K562 (cell line): ENCODE measurements around the gene SERPINA9. TPM values are rescaled to one million over a fixed set of nuclear protein-coding genes. Genes with fewer than 3 reads are reported as not detected.

Experiments
- ATAC-seq: fragments of 200-7000 bp; cut with Tn5 transposase; 3 replicates; pipeline ENCODE4 v1.9.1; 2020; ENCODE audit warnings: moderate library complexity
- BruUV-seq: library from RNA; stranded (reverse); fragments of 400-500 nt; replicated peaks from 2 replicates; lab custom pipeline; 2021; lab: Mats Ljungman, UMichigan
- CTCF ChIA-PET: fragments of 300-600 bp; formaldehyde crosslinking; extraction: SDS; loops from one replicate; lab custom pipeline; 2021; ENCODE audit warnings: low intra/inter-chr PET ratio; lab: Yijun Ruan, JAX
- POLR2A ChIA-PET: fragments of 300-600, 350-650 bp; sonication (Branson Sonifier 250); formaldehyde crosslinking; extraction: SDS; loops from one replicate; lab custom pipeline; 2021; ENCODE audit warnings: antibody characterized with exemption, inconsistent platforms; lab: Yijun Ruan, JAX
- DNase-seq, 4 experiments: peaks; one replicate each; pipeline versions ENCODE4 v3.0.0 to v3.0.0-alpha.2; 2011 to 2018; ENCODE audit warnings: low spot score in 3 of 4, mixed read lengths in 3 of 4; ENCODE audit errors: extremely low read depth in 1 of 4
- FAIRE-seq: peaks from 2 replicates; lab custom pipeline; 2011; peaks lifted over from hg19 to GRCh38; lab: Jason Lieb, UNC
- H2AFZ ChIP-seq: 2 replicates; pipeline ENCODE4 v1.6.0; 2011; ENCODE audit warnings: low read depth, low read length, control low read depth, inconsistent platforms
- H3K27ac ChIP-seq: fragments of 200-600 bp; 3 replicates; pipeline ENCODE4 v1.8.0; 2011; ENCODE audit warnings: low read depth, mild to moderate bottlenecking, control low read depth, inconsistent platforms, low read length, moderate library complexity, mixed read lengths; ENCODE audit errors: extremely low read depth
- H3K27me3 ChIP-seq, 2 experiments: fragments of 300-600 bp in 1 of 2; 2 replicates in 1 of 2; 3 replicates in 1 of 2; pipeline versions ENCODE4 v1.6.0 to v1.8.0; 2011; ENCODE audit warnings: inconsistent platforms in 2 of 2, low read length in 2 of 2, mild to moderate bottlenecking in 1 of 2, mixed read lengths in 1 of 2, moderate library complexity in 1 of 2; ENCODE audit not compliant: control insufficient read depth in 2 of 2, insufficient read depth in 2 of 2
- H3K36me3 ChIP-seq: fragments of 300-600 bp; 3 replicates; pipeline ENCODE4 v1.8.0; 2011; ENCODE audit warnings: mild to moderate bottlenecking, low read length, inconsistent platforms; ENCODE audit not compliant: control insufficient read depth, insufficient read depth
- H3K4me1 ChIP-seq, 2 experiments: fragments of 200-600 bp in 1 of 2; replicated peaks in 1 of 2; 2 replicates in 1 of 2; 3 replicates in 1 of 2; pipeline versions ENCODE4 v1.5.1 to v1.8.0; 2011; ENCODE audit warnings: inconsistent platforms in 2 of 2, low read length in 2 of 2, mild to moderate bottlenecking in 1 of 2, mixed read lengths in 1 of 2, moderate library complexity in 1 of 2; ENCODE audit not compliant: control insufficient read depth in 2 of 2, insufficient read depth in 2 of 2
- H3K4me2 ChIP-seq: 2 replicates; pipeline ENCODE4 v1.6.1; 2011; ENCODE audit warnings: low read length, control low read depth, inconsistent platforms, mixed read lengths; ENCODE audit not compliant: insufficient read depth
- H3K4me3 ChIP-seq: fragments of 200-600 bp; sonication (generic), shearing (Covaris generic); 2 replicates; pipeline ENCODE4 v1.5.1; 2016; ENCODE audit warnings: control low read depth, inconsistent platforms
- H3K79me2 ChIP-seq: fragments of 200-600 bp; 3 replicates; pipeline ENCODE4 v1.8.0; 2011; ENCODE audit warnings: low read length, inconsistent platforms; ENCODE audit not compliant: control insufficient read depth, insufficient read depth
- H3K9ac ChIP-seq, 2 experiments: 2 replicates each; pipeline versions ENCODE4 v1.6.0 to v1.6.1; 2011; ENCODE audit warnings: low read depth in 2 of 2, low read length in 2 of 2, control low read depth in 1 of 2, inconsistent platforms in 1 of 2, mild to moderate bottlenecking in 1 of 2, mixed read lengths in 1 of 2; ENCODE audit not compliant: insufficient read depth in 1 of 2
- H3K9me1 ChIP-seq: one replicate; pipeline ENCODE4 v1.6.0; 2011; ENCODE audit warnings: inconsistent platforms, mild to moderate bottlenecking, low read length, moderate library complexity; ENCODE audit not compliant: control insufficient read depth, insufficient read depth
- H3K9me3 ChIP-seq: replicated peaks from 2 replicates; pipeline ENCODE4 v1.5.1; 2011; ENCODE audit warnings: low read depth, low read length, inconsistent platforms; ENCODE audit not compliant: control insufficient read depth, insufficient read depth
- H4K20me1 ChIP-seq: replicated peaks from 2 replicates; pipeline ENCODE4 v1.6.1; 2011; ENCODE audit warnings: low read length, inconsistent platforms, mixed read lengths; ENCODE audit not compliant: control insufficient read depth, insufficient read depth
- CREB3L1 ChIP-seq: fragments of 450-650 bp; IDR thresholded peaks from 2 replicates; pipeline ENCODE4 v1.6.1; 2014; ENCODE audit warnings: low read depth, mild to moderate bottlenecking, moderate library complexity, borderline replicate concordance
- CREM ChIP-seq: IDR thresholded peaks from 2 replicates; pipeline ENCODE4 v1.6.1; 2014; ENCODE audit warnings: antibody characterized with exemption, low read depth
- ESRRA ChIP-seq: fragments of 450-650 bp; IDR thresholded peaks from 2 replicates; pipeline ENCODE4 v1.6.1; 2014; ENCODE audit warnings: low read depth, mild to moderate bottlenecking, moderate library complexity, borderline replicate concordance
- EWSR1 ChIP-seq: fragments of 450-650 bp; IDR thresholded peaks from 2 replicates; pipeline ENCODE4 v1.6.1; 2018; ENCODE audit warnings: borderline replicate concordance, mild to moderate bottlenecking, low read depth, moderate library complexity; ENCODE audit not compliant: partially characterized antibody
- HINFP ChIP-seq: fragments of 450-650 bp; conservative IDR thresholded peaks from 2 replicates; pipeline ENCODE4 v1.6.1; 2016; ENCODE audit warnings: missing genetic modification characterization, low read depth, mild to moderate bottlenecking, control low read depth, missing compliant biosample characterization
- MBD1 ChIP-seq: fragments of 250-450 bp; sonication (Bioruptor Pico); IDR thresholded peaks from 2 replicates; pipeline ENCODE4 v1.8.0; 2022; ENCODE audit warnings: inconsistent platforms
- MCM2 ChIP-seq: fragments of 450-650 bp; IDR thresholded peaks from 2 replicates; pipeline ENCODE4 v1.6.1; 2017; ENCODE audit warnings: low read depth, mild to moderate bottlenecking
- MTA2 ChIP-seq: fragments of 450-650 bp; IDR thresholded peaks from 2 replicates; pipeline ENCODE4 v1.6.1; 2016; ENCODE audit warnings: low read depth
- NR0B1 ChIP-seq: fragments of 450-650 bp; IDR thresholded peaks from one replicate; pipeline ENCODE4 v1.6.1; 2018; ENCODE audit warnings: mild to moderate bottlenecking, moderate library complexity; ENCODE audit not compliant: partially characterized antibody
- PHB ChIP-seq: fragments of 250-450 bp; sonication (Bioruptor Pico); IDR thresholded peaks from 2 replicates; pipeline ENCODE4 v1.5.0; 2021
- PHTF2 ChIP-seq: fragments of 250-450 bp; sonication (Bioruptor Pico); IDR thresholded peaks from 2 replicates; pipeline ENCODE4 v1.5.0; 2021; ENCODE audit warnings: mild to moderate bottlenecking
- PTTG1 ChIP-seq: fragments of 450-650 bp; IDR thresholded peaks from 2 replicates; pipeline ENCODE4 v1.6.1; 2016; ENCODE audit warnings: low read depth, mild to moderate bottlenecking, missing genetic modification characterization, missing compliant biosample characterization
- SREBF2 ChIP-seq: sonication (generic); formaldehyde crosslinking; IDR thresholded peaks from 2 replicates; pipeline ENCODE4 v1.4.0; 2020; ENCODE audit warnings: mild to moderate bottlenecking, missing genetic modification reagents
- TCF3 ChIP-seq: sonication (generic); formaldehyde crosslinking; IDR thresholded peaks from 2 replicates; pipeline ENCODE4 v1.4.0; 2020; ENCODE audit warnings: mild to moderate bottlenecking, missing genetic modification reagents
- ZFP36 ChIP-seq: fragments of 150-350 bp; IDR thresholded peaks from 2 replicates; pipeline ENCODE4 v1.6.1; 2018; ENCODE audit warnings: low read length, low read depth; ENCODE audit not compliant: partially characterized antibody
- ZNF695 ChIP-seq: fragments of 450-650 bp; formaldehyde crosslinking; IDR thresholded peaks from 2 replicates; pipeline ENCODE4 v1.4.0; 2020; ENCODE audit warnings: mild to moderate bottlenecking, moderate library complexity
- WGBS: fragments of 100-300 bp; shearing (Covaris generic); methylation state at CpG from one replicate; pipeline ENCODE4 v1.1.6; 2016; ENCODE audit warnings: low coverage, mixed read lengths; ENCODE audit not compliant: insufficient coverage; ENCODE audit errors: missing lambda C conversion rate; 5-methylcytosine and 5-hydroxymethylcytosine counted together
- in situ Hi-C: fragments of 300-500 bp; cut with MboI; formaldehyde crosslinking; loops from 4 replicates; pipeline ENCODE4 v1.15.0; 2018; ENCODE audit warnings: inconsistent platforms, mixed read lengths
- intact Hi-C: fragments of 100-400 bp; cut with micrococcal nuclease; formaldehyde crosslinking; loops from 2 replicates; pipeline ENCODE4 v1.14.2; 2022
- polyA plus RNA-seq, 8 experiments: library from polyadenylated mRNA; depleted of rRNA in 4 of 8; stranded (reverse) in 5 of 8; unstranded in 3 of 8; fragments of >200 nt; fragmentation: Nextera tagmentation in 2 of 8; fragmentation: Illumina TruSeq in 1 of 8; extraction: Ambion mirVana in 2 of 8; extraction: Trizol in 1 of 8; gene quantifications; 2 replicates each; pipeline versions ENCODE4 v1.2.1 to v1.2.3, GENCODE V29; 2011 to 2014; ENCODE audit warnings: inconsistent platforms in 1 of 8, missing spikeins in 1 of 8
- total RNA-seq, 7 experiments: library from RNA; depleted of rRNA in 6 of 7; stranded (reverse); fragments of >200 nt in 6 of 7; fragmentation: Illumina TruSeq in 2 of 7; extraction: Trizol in 2 of 7; gene quantifications; 2 replicates each; pipeline versions ENCODE4 v1.2.1 to v1.2.3, GENCODE V29; 2011 to 2021; ENCODE audit warnings: low replicate concordance in 1 of 7

The SERPINA9 gene
- total and polyA plus RNA-seq, 9 of the 15 experiments (the other 6 are each of a cell fraction or from before 2014, with no cell fraction given), result not detected

- no peak for TF ChIP-seq PHTF2 (CRISPR knock-in tag)
- no peak for TF ChIP-seq CREM
- TF ChIP-seq ESRRA, result no peak
- TF ChIP-seq ZFP36, result no peak
- no peak for TF ChIP-seq PHB (CRISPR knock-in tag)
- no peak for TF ChIP-seq PTTG1
- TF ChIP-seq CREB3L1, result no peak
- no peak for TF ChIP-seq MTA2
These were observed 13.3 kb upstream of the SERPINA9 start (continued) for GRCh38 chr14:94489336-94489735.

GRCh38 chr14:94486883-94487282, 10.9 kb upstream of the SERPINA9 start:
- TF ChIP-seq NR0B1, result no peak
- no peak for TF ChIP-seq MCM2
- TF ChIP-seq TCF3 (CRISPR knock-in tag), result no peak
- no peak for TF ChIP-seq EWSR1
- TF ChIP-seq ZNF695 (CRISPR knock-in tag), result no peak
- no peak for TF ChIP-seq HINFP (tag)
- TF ChIP-seq SREBF2 (CRISPR knock-in tag), result no peak
- TF ChIP-seq MBD1 (CRISPR knock-in tag), result no peak
- TF ChIP-seq, all 486 proteins: peak for 0
- Histone ChIP-seq H4K20me1 (no peaks in the 10 kb centered on the region), H3K4me1 (no peaks in the 10 kb centered on the region), H3K27ac (no peak overlapping the region), H3K4me2 (no peak overlapping the region), H3K9ac (no peak overlapping the region), H3K79me2 (no peaks in the 10 kb centered on the region), H2AFZ (no peak overlapping the region), H3K9me3 (no peaks in the 10 kb centered on the region), H3K9me1 (no peaks in the 10 kb centered on the region), H3K4me3 (no peak overlapping the region), H3K27me3 (peaks cover 0 to 8% of the 10 kb centered on the region in 2 experiments; a peak in 1 of 5 replicates), H3K36me3 (no peaks in the 10 kb centered on the region)
- ChIA-PET POLR2A (interaction anchor here (0.6 kb wide), 1 partner anchor 26 kb away, joined by 4 read pairs; no protein-coding TSS in a partner anchor), CTCF (no interaction called here)
- whole genome bisulfite sequencing, result 0% methylated on average over 2 of the region's 5 CpGs
- FAIRE-seq, result no peak
- BruUV-seq, result no TSS peak
- in situ Hi-C loops (no loop called here), intact Hi-C loops (loop anchor here (2.0 kb wide), 1 partner anchor 64 kb away; no protein-coding TSS in a partner anchor)
- no peak for DNase-seq
- no peak for ATAC-seq
